ENCODE data around the gene HNRNPL.
"Not testable (repeated sequence)": the region's sequence is repeated elsewhere in the genome, so short reads cannot be mapped to it uniquely, and the experiment has no call there.

Gene HNRNPL

DNA sequence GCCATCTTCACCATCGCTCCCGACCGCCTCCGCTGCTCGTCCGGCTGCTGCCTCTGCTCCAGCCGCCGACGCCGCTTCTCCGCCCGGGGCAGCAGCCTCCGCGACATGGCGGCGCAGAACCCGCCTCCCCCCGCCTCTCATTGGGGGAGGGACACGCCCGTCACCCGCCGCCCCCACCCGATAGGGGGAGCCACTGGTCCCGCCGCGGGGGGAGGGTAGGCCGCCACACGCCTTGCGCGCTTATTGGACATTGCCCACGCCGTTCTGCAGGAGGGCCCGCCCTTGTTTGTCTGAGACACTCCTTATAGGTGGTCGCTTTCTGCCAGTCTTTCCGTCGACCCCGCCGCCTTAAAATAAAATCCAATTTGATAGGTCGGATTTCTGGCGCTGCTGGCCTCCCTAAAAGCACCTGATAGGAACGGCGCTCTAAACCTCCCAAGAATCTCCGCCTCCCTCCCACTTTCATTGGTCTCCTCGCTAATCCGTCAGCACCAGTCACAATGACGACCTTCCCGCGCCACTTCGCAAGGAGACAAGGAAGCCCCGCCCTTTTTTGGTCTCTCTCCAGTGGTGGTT is at the start of gene HNRNPL:
Gene HNRNPL (minus strand): TSS at position 127 of the 576 bp plus-strand sequence. CDS start 20 bp downstream, at position 107.
- DNase-seq: no peak

GRCh38 chr19:38898788-38899446 is 49.1 kb upstream of the HNRNPL start:
- DNase-seq: no peak

DNA sequence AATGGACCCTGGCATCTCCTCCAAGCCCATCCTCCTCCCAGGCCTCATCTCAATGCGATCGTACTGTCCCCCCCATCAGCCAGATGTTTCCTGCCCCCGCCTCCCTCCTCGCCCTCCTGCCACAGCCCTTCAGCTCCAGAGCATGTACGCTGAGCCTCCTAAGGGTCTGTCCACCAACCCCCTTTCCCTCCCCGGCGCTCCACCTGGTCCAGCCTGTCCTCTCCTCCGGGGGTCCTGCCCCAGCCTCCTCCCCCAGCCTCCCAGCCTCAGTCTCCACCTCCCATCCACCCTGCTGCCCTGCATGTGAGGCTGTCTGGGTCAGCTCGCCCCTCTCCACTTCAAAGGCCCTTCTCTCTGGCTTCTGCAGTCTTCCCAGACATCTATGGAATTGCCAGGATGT is 45.2 kb upstream of the HNRNPL start:
- DNase-seq: no peak

GRCh38 chr19:38893341-38893771 is 43.6 kb upstream of the HNRNPL start:
- DNase-seq: no peak

DNA sequence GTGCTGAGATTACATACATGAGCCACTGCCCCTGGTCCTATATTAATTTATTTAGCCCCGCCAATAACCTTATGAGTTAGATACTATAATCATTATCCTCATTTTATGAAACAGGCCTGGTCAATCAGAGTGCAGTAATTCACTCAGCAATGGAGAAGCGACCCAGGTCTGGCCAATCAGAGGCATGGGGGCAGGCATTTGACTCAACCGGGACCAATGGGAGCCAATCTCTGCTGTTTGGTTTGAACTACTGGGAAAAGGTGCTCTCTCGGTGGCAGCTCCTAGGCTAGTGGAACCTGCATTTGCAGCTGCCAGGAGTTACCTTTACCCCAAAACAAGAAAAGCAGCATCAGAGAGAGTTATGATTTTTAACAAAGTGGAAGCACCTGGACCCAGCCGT is 43.1 kb upstream of the HNRNPL start:
- no peak for DNase-seq

DNA sequence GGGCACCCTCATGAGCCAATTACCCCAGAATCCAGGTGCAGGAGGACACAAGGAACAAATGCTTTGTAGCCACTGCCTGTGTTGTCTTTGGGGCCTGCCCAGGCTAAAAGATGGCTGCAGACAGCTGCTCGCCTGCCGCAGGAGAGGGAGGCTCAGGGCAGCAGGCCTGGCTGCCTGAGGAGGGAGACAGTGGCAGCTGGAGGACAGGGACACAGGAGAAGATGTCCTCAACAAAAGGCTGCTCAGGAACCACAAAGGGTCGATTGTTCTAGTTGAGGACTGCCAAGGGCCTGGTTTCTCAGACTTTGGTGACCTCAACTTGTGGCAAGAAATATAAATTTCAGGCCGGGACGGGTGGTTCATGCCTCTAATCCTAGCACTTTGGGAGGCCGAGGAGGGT is 42.0 kb upstream of the HNRNPL start:
- DNase-seq: no peak

- no peak for DNase-seq
Observed at GRCh38 chr19:38890686-38891085, 40.9 kb upstream of the HNRNPL start.

GRCh38 chr19:38889803-38890202 is 40.0 kb upstream of the HNRNPL start:
- DNase-seq: no peak

- no peak for DNase-seq
Observed at GRCh38 chr19:38888876-38889275, 39.1 kb upstream of the HNRNPL start.

DNA sequence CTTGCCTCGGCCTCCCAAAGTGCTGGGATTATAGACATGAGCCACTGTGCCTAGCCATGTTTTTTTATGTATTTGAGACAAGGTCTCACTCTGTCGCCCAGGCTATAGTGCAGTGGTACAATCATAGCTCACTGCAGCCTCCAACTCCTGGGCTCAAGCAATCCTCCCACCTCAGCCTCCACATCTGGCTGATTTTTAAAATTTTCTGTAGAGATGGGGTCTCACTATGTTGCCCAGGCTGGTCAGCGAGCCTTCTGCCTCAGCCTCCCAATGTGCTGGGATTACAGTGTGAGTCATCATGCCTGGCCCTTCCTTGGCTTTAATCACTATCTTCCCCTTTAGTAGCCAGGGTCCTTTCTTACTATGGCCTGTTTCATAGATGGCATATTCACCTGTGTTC is 34.9 kb upstream of the HNRNPL start:
- DNase-seq: not testable (repeated sequence)

- no peak for DNase-seq
Observed at GRCh38 chr19:38883286-38883685, 33.5 kb upstream of the HNRNPL start.

DNA sequence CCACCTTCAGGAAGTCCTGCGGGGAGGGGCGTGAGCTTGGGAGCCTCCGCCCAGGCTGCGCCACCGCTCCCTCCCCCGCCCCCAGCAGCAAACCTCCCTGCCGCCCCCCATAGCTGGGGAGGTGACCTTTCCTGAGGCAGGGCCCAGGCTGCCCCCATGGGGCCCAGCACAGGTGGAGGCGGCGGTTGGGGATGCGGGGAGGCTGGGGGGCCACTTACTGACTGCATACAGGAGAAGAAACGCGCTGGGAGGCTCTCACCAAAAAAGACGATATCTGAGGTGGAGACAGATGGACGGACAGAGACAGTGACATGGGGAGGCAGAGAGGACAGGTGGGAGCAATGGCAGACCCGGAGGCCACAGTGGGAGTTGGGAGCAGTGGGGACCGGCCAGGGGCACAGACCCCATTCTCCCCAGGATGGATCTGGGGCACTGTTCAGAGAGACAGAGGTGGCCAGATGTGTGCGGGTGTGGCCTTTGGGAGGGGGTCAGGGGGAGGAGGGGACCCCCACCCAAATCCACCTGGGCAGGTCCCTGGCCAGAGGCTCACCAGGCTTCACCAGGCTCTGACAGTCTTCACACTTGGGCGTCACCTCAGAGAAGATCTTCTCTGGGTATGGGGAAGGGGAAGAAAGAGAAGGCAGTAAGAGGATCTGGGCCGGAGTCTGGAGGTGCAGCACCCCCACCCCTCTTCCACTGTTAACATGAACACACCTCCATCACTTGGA is 31.3 kb upstream of the HNRNPL start:
- DNase-seq: no peak

GRCh38 chr19:38880076-38880881 is 30.5 kb upstream of the HNRNPL start:
- no peak for DNase-seq

GRCh38 chr19:38879400-38879751 is 29.6 kb upstream of the HNRNPL start:
- DNase-seq: no peak

- DNase-seq: no peak
Observed at GRCh38 chr19:38878575-38879399, 29.0 kb upstream of the HNRNPL start.

GRCh38 chr19:38877781-38878574 is 28.2 kb upstream of the HNRNPL start, which contains the start of gene RINL:
RINL (minus strand) TSS chr19:38878275; CDS start chr19:38876742, 1,533 bp downstream.
- no peak for DNase-seq

GRCh38 chr19:38875656-38876395 is 26.0 kb upstream of the HNRNPL start:
- no peak for DNase-seq

- DNase-seq: not testable (repeated sequence)
Observed at GRCh38 chr19:38873400-38873799, 23.6 kb upstream of the HNRNPL start.

- DNase-seq: no peak
Observed at GRCh38 chr19:38870612-38871011, 20.8 kb upstream of the HNRNPL start.

GRCh38 chr19:38869836-38870607 is 20.2 kb upstream of the HNRNPL start:
- DNase-seq: no peak
